GM23338 (cell line): ENCODE results near the gene COL8A1. TPM values are rescaled to one million over a fixed set of nuclear protein-coding genes. Genes with fewer than 3 reads are reported as not detected.

Experiments used
- ATAC-seq: fragments of 200-7000 bp; cut with Tn5 transposase; 3 replicates; pipeline ENCODE4 v1.9.1; 2020
- DNase-seq: peaks from one replicate; pipeline ENCODE4 v3.0.0-alpha.2; 2015; ENCODE audit warnings: low spot score
- H2AFZ ChIP-seq: fragments of 200-600 bp; sonication (generic); 2 replicates; pipeline ENCODE4 v1.8.0; 2016; ENCODE audit warnings: antibody characterized with exemption, mild to moderate bottlenecking, moderate library complexity
- H3F3A ChIP-seq: fragments of 200-600 bp; sonication (generic); replicated peaks from 2 replicates; pipeline ENCODE4 v1.8.0; 2017; ENCODE audit warnings: antibody characterized with exemption, mixed run types, low read depth
- H3K27ac ChIP-seq: fragments of 200-600 bp; sonication (generic); 2 replicates; pipeline ENCODE4 v1.6.1; 2016; ENCODE audit warnings: low read depth
- H3K27me3 ChIP-seq: fragments of 200-600 bp; sonication (generic); 2 replicates; pipeline ENCODE4 v1.8.0; 2016; ENCODE audit warnings: mild to moderate bottlenecking, mixed run types, moderate library complexity; ENCODE audit not compliant: insufficient read depth
- H3K36me3 ChIP-seq: fragments of 200-600 bp; sonication (generic); 2 replicates; pipeline ENCODE4 v1.8.0; 2016; ENCODE audit warnings: mild to moderate bottlenecking; ENCODE audit not compliant: insufficient read depth
- H3K4me1 ChIP-seq: fragments of 200-600 bp; sonication (generic); 2 replicates; pipeline ENCODE4 v1.8.0; 2016; ENCODE audit warnings: mild to moderate bottlenecking, moderate library complexity; ENCODE audit not compliant: insufficient read depth
- H3K4me2 ChIP-seq: fragments of 200-600 bp; sonication (generic); 2 replicates; pipeline ENCODE4 v1.7.1; 2017; ENCODE audit warnings: mixed run types
- H3K4me3 ChIP-seq: fragments of 200-600 bp; sonication (generic); 2 replicates; pipeline ENCODE4 v1.6.1; 2016; ENCODE audit warnings: mixed run types
- H3K79me2 ChIP-seq: fragments of 200-600 bp; sonication (generic); replicated peaks from 2 replicates; pipeline ENCODE4 v1.8.0; 2017; ENCODE audit warnings: mild to moderate bottlenecking; ENCODE audit not compliant: insufficient read depth
- H3K9me2 ChIP-seq: fragments of 200-600 bp; sonication (generic); 2 replicates; pipeline ENCODE4 v1.8.0; 2017; ENCODE audit not compliant: insufficient read depth
- H4K20me1 ChIP-seq: fragments of 200-600 bp; sonication (generic); replicated peaks from 2 replicates; pipeline ENCODE4 v1.8.0; 2017; ENCODE audit warnings: mild to moderate bottlenecking; ENCODE audit not compliant: insufficient read depth
- H3K27ac Mint-ChIP-seq: 2 replicates; pipeline ENCODE4 v1.8.0; 2020; ENCODE audit warnings: inconsistent platforms, mild to moderate bottlenecking, moderate library complexity, mixed read lengths
- H3K27me3 Mint-ChIP-seq: 3 replicates; pipeline ENCODE4 v1.8.0; 2022; ENCODE audit warnings: low read depth, mild to moderate bottlenecking, moderate library complexity, mixed read lengths, inconsistent platforms; ENCODE audit not compliant: insufficient read depth, poor library complexity
- H3K36me3 Mint-ChIP-seq: 3 replicates; pipeline ENCODE4 v1.8.0; 2021; ENCODE audit warnings: low read depth, mild to moderate bottlenecking, inconsistent platforms, moderate library complexity, mixed read lengths
- H3K4me1 Mint-ChIP-seq: 3 replicates; pipeline ENCODE4 v1.8.0; 2020; ENCODE audit warnings: mild to moderate bottlenecking, inconsistent platforms, mixed read lengths
- H3K4me3 Mint-ChIP-seq: 3 replicates; pipeline ENCODE4 v1.8.0; 2021; ENCODE audit warnings: moderate library complexity, mild to moderate bottlenecking, inconsistent platforms, mixed read lengths
- H3K9me3 Mint-ChIP-seq: 3 replicates; pipeline ENCODE4 v1.8.0; 2020; ENCODE audit warnings: moderate library complexity, mild to moderate bottlenecking, inconsistent platforms, mixed read lengths
- CREB1 ChIP-seq: fragments of 250-450 bp; sonication (Bioruptor Pico); IDR thresholded peaks from 2 replicates; pipeline ENCODE4 v1.5.0; 2020; ENCODE audit warnings: low read depth, mild to moderate bottlenecking, moderate library complexity
- ETS1 ChIP-seq: IDR thresholded peaks from 2 replicates; pipeline ENCODE4 v1.6.1; 2016; ENCODE audit warnings: antibody characterized with exemption
- EZH2 ChIP-seq: fragments of 200-600 bp; sonication (generic); IDR thresholded peaks from one replicate; pipeline ENCODE4 v1.8.0; 2017; ENCODE audit warnings: antibody characterized with exemption, mild to moderate bottlenecking, low read depth; ENCODE audit not compliant: unreplicated experiment
- EZH2phosphoT487 ChIP-seq: fragments of 200-600 bp; sonication (generic); IDR thresholded peaks from one replicate; pipeline ENCODE4 v1.8.1; 2018; ENCODE audit warnings: antibody characterized with exemption; ENCODE audit not compliant: unreplicated experiment
- JUNB ChIP-seq: IDR thresholded peaks from one replicate; pipeline ENCODE4 v1.6.1; 2016; ENCODE audit warnings: antibody characterized with exemption; ENCODE audit not compliant: unreplicated experiment
- NANOG ChIP-seq: IDR thresholded peaks from 2 replicates; pipeline ENCODE4 v1.6.1; 2016; ENCODE audit warnings: antibody characterized with exemption, borderline replicate concordance
- POLR2AphosphoS5 ChIP-seq: IDR thresholded peaks from 2 replicates; pipeline ENCODE4 v1.6.1; 2016; ENCODE audit warnings: antibody characterized with exemption, low read depth
- REST ChIP-seq: IDR thresholded peaks from one replicate; pipeline ENCODE4 v1.6.1; 2018; ENCODE audit warnings: antibody characterized with exemption; ENCODE audit not compliant: unreplicated experiment
- STAT1 ChIP-seq: IDR thresholded peaks from one replicate; pipeline ENCODE4 v1.6.1; 2016; ENCODE audit warnings: antibody characterized with exemption; ENCODE audit not compliant: unreplicated experiment
- ZNF114 ChIP-seq: fragments of 250-450 bp; sonication (Bioruptor Pico); IDR thresholded peaks from 2 replicates; pipeline ENCODE4 v1.5.0; 2020; ENCODE audit warnings: mild to moderate bottlenecking, moderate library complexity
- ZNF331 ChIP-seq: fragments of 250-450 bp; sonication (Bioruptor Pico); IDR thresholded peaks from 2 replicates; pipeline ENCODE4 v1.5.0; 2020; ENCODE audit warnings: low read depth, mild to moderate bottlenecking, moderate library complexity
- ZNF462 ChIP-seq: fragments of 250-450 bp; sonication (Bioruptor Pico); IDR thresholded peaks from 2 replicates; pipeline ENCODE4 v1.5.0; 2020; ENCODE audit warnings: mild to moderate bottlenecking, moderate library complexity
- polyA plus RNA-seq: library from polyadenylated mRNA; unstranded; fragments of >200 nt; fragmentation: Nextera tagmentation; extraction: Ambion mirVana; gene quantifications from 2 replicates; pipeline ENCODE4 v1.2.1, GENCODE V29; 2016
- total RNA-seq: library from RNA; depleted of rRNA; stranded (reverse); fragments of >200 nt; shearing (Covaris generic); gene quantifications from 2 replicates; pipeline ENCODE4 v1.2.3, GENCODE V29; 2014

The COL8A1 gene
- total and polyA plus RNA-seq, 2 experiments from 2014 or later = 0.26 to 0.97 TPM

GRCh38 chr3:99772171-99772570, 133.8 kb downstream of the COL8A1 start (continued):
- TF ChIP-seq ZNF462 (CRISPR knock-in tag) (no peak), POLR2AphosphoS5 (no peak), ETS1 (no peak)

GRCh38 chr3:99772671-99773070, 134.3 kb downstream of the COL8A1 start:
- H3K4me1 ChIP-seq = peaks cover 6% of the 10 kb centered on the region; the same call in 1 of the 2 replicates
- H3K9me2 ChIP-seq = peaks cover 25% of the 10 kb centered on the region
- DNase-seq (no peak), ATAC-seq (no peak)
- no peaks in the 10 kb centered on the region for H4K20me1 ChIP-seq
- H3K4me3 ChIP-seq = no peak overlapping the region
- peaks cover 9% of the 10 kb centered on the region for H3K4me1 Mint-ChIP-seq
- no peak overlapping the region for H3K4me2 ChIP-seq
- H3K36me3 ChIP-seq = no peaks in the 10 kb centered on the region
- H3K4me3 Mint-ChIP-seq = no peak overlapping the region
- H3K9me3 Mint-ChIP-seq = no peaks in the 10 kb centered on the region
- H3K27me3 ChIP-seq = no peaks in the 10 kb centered on the region
- no peaks in the 10 kb centered on the region for H3K27me3 Mint-ChIP-seq
- H3K27ac ChIP-seq = no peak overlapping the region
- H2AFZ ChIP-seq = no peak overlapping the region
- H3F3A ChIP-seq = no peaks in the 10 kb centered on the region
- no peaks in the 10 kb centered on the region for H3K79me2 ChIP-seq
- H3K36me3 Mint-ChIP-seq = no peaks in the 10 kb centered on the region
- H3K27ac Mint-ChIP-seq = no peak overlapping the region
- TF ChIP-seq REST (no peak), ETS1 (no peak), EZH2 (no peak), ZNF114 (no peak), NANOG (no peak), ZNF331 (CRISPR knock-in tag) (no peak), JUNB (no peak), STAT1 (no peak), CREB1 (CRISPR knock-in tag) (no peak), EZH2phosphoT487 (no peak)
